Caco-2 (cell line): Measurements from ENCODE around the gene PPP1R13B. TPM values are rescaled to one million over a fixed set of nuclear protein-coding genes. Genes with fewer than 3 reads are reported as not detected.

Experiments
- BruUV-seq: library from RNA; stranded (reverse); fragments of 400-500 nt; replicated peaks from 2 replicates; lab custom pipeline; 2021; lab: Mats Ljungman, UMichigan
- CTCF ChIA-PET: fragments of 300-600 bp; sonication (Branson Sonifier 250); formaldehyde crosslinking; loops from one replicate; lab custom pipeline; 2022; ENCODE audit warnings: antibody characterized with exemption; lab: Charles Lee
- POLR2A ChIA-PET: fragments of 300-600 bp; sonication (Branson Sonifier 250); formaldehyde crosslinking; loops from one replicate; lab custom pipeline; 2022; ENCODE audit warnings: antibody characterized with exemption; lab: Charles Lee
- DNase-seq, 2 experiments: peaks; one replicate each; pipeline versions ENCODE4 v3.0.0 to v3.0.0-alpha.2; 2020 to 2022
- H3K27me3 ChIP-seq: replicated peaks from 2 replicates; pipeline ENCODE4 v1.6.0; 2011; ENCODE audit warnings: low read length; ENCODE audit not compliant: control insufficient read depth, insufficient read depth
- H3K36me3 ChIP-seq: 2 replicates; pipeline ENCODE4 v1.5.1; 2011; ENCODE audit warnings: low read length; ENCODE audit not compliant: control insufficient read depth, insufficient read depth
- H3K4me1 ChIP-seq: fragments of 250-450 bp; sonication (Bioruptor Pico); 2 replicates; pipeline ENCODE4 v1.5.1; 2020; ENCODE audit warnings: mild to moderate bottlenecking
- H3K4me3 ChIP-seq: 2 replicates; pipeline ENCODE4 v1.5.1; 2011; ENCODE audit warnings: low read depth, mild to moderate bottlenecking, control low read depth, low read length
- H3K9me3 ChIP-seq: fragments of 250-450 bp; sonication (Bioruptor Pico); 2 replicates; pipeline ENCODE4 v1.5.1; 2020; ENCODE audit warnings: mild to moderate bottlenecking, moderate library complexity
- H3K27ac Mint-ChIP-seq: one replicate; pipeline ENCODE4 v1.8.0; 2022; ENCODE audit warnings: mixed read lengths; ENCODE audit not compliant: unreplicated experiment
- H3K27me3 Mint-ChIP-seq: one replicate; pipeline ENCODE4 v1.8.0; 2022; ENCODE audit warnings: mixed read lengths; ENCODE audit not compliant: insufficient read depth, unreplicated experiment
- H3K36me3 Mint-ChIP-seq: one replicate; pipeline ENCODE4 v1.8.0; 2022; ENCODE audit warnings: mild to moderate bottlenecking, mixed read lengths; ENCODE audit not compliant: insufficient read depth, unreplicated experiment
- H3K4me1 Mint-ChIP-seq: one replicate; pipeline ENCODE4 v1.8.0; 2022; ENCODE audit warnings: low read depth, mixed read lengths; ENCODE audit not compliant: unreplicated experiment
- H3K4me3 Mint-ChIP-seq: one replicate; pipeline ENCODE4 v1.8.0; 2022; ENCODE audit warnings: mild to moderate bottlenecking, moderate library complexity, mixed read lengths; ENCODE audit not compliant: unreplicated experiment
- H3K9me3 Mint-ChIP-seq: one replicate; pipeline ENCODE4 v1.8.0; 2022; ENCODE audit warnings: mixed read lengths; ENCODE audit not compliant: unreplicated experiment
- intact Hi-C: fragments of 100-400 bp; cut with micrococcal nuclease; formaldehyde crosslinking; loops from one replicate; pipeline ENCODE4 v1.10.0; 2022; ENCODE audit not compliant: unreplicated experiment
- total RNA-seq: library from RNA; stranded (reverse); gene quantifications from 2 replicates; pipeline ENCODE4 v1.2.3, GENCODE V29; 2022
- TF ChIP-seq, protein P1 (sequence below), 2 experiments: fragments of 200-600 bp in 1 of 2; IDR thresholded peaks; 1 replicate in 1 of 2; 2 replicates in 1 of 2; pipeline versions ENCODE4 v1.5.1 to v1.8.0; 2011 to 2022; ENCODE audit warnings: antibody characterized with exemption in 1 of 2, control low read depth in 1 of 2, inconsistent platforms in 1 of 2, low read depth in 1 of 2, low read length in 1 of 2, mild to moderate bottlenecking in 1 of 2, moderate library complexity in 1 of 2; ENCODE audit not compliant: insufficient read depth in 1 of 2, severe bottlenecking in 1 of 2, unreplicated experiment in 1 of 2

PPP1R13B gene
- total RNA-seq, 1 experiment from 2014 or later: 15.8 TPM

DNA sequence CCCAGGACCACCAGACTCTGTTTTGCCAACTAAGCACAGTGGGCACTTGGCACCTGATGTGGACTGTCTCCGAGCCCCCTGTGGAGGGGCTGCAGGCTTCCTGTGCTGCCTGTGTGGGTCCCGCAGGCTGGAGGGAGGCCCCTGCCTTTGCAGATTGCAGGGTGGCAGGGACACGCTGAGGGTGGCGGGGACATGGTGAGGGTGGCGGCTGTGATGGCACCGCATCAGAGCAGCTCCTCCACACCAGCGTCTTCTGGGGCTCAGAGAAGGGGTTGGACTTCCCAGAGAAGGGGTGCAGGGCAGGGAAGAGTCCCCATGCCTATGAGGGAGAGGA lies 123.7 kb downstream of the PPP1R13B start:
- Histone ChIP-seq H3K4me3 (no peak overlapping the region), H3K4me1 (no peaks in the 10 kb centered on the region), H3K27me3 (no peaks in the 10 kb centered on the region), H3K36me3 (peaks cover 3% of the 10 kb centered on the region; the same call in 1 of the 2 replicates), H3K9me3 (no peaks in the 10 kb centered on the region)
- POLR2A ChIA-PET: no interaction called here
- DNase-seq: no peak
- Mint-ChIP-seq H3K4me3 (no peak overlapping the region), H3K27me3 (no peaks in the 10 kb centered on the region), H3K9me3 (no peaks in the 10 kb centered on the region), H3K27ac (no peak overlapping the region), H3K36me3 (peaks cover 12% of the 10 kb centered on the region), H3K4me1 (no peaks in the 10 kb centered on the region)
- TF ChIP-seq, protein P1, sequence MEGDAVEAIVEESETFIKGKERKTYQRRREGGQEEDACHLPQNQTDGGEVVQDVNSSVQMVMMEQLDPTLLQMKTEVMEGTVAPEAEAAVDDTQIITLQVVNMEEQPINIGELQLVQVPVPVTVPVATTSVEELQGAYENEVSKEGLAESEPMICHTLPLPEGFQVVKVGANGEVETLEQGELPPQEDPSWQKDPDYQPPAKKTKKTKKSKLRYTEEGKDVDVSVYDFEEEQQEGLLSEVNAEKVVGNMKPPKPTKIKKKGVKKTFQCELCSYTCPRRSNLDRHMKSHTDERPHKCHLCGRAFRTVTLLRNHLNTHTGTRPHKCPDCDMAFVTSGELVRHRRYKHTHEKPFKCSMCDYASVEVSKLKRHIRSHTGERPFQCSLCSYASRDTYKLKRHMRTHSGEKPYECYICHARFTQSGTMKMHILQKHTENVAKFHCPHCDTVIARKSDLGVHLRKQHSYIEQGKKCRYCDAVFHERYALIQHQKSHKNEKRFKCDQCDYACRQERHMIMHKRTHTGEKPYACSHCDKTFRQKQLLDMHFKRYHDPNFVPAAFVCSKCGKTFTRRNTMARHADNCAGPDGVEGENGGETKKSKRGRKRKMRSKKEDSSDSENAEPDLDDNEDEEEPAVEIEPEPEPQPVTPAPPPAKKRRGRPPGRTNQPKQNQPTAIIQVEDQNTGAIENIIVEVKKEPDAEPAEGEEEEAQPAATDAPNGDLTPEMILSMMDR (IDR thresholded peaks at IDR 0.05; ENCODE audit: insufficient read depth in 1 of 2, low read depth in 1 of 2, low read length in 1 of 2, severe bottlenecking in 1 of 2, unreplicated experiment in 1 of 2): no peak
- no TSS peak for BruUV-seq
- CTCF ChIA-PET: no interaction called here
- intact Hi-C loops: no loop called here

DNA sequence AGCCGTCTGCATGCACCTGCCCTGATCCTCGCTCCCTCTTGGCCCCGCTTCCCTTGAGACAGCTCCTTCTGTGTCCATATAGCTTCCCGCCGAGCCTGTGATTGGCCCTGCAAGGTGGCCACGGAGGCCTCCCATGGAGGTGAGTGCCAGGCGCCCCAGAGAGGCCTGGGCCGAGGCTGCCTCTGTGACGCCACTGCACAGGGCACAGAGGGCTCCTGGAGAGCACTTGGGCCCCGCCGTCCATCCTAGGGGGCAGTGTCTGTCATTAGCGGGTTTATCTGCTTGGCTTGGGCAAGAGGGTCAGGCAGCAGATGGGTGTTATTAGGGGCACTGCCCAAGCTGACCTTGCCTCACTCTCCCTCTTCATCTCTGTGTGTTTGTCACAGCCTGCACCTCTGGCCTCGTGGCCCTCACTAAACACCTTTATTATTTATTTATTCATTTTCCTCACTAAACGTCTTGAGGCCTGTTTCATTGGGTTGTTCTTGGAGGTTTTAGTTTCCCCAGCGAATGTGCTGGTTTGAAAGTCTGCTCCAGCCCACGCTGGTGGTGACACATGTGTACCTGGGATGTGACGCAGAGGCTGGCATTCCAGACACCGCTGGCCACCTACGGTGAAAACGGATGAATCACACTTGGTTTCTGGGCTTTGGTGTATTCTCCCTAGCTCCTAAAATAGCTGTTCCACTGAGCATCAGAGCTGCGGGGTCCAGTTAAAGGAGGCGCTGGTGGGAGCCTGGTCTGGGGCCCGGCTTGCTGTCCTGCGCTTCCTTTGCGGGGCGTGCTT lies 125.8 kb downstream of the PPP1R13B start:
- intact Hi-C loops: no loop called here
- no TSS peak for BruUV-seq

DNA sequence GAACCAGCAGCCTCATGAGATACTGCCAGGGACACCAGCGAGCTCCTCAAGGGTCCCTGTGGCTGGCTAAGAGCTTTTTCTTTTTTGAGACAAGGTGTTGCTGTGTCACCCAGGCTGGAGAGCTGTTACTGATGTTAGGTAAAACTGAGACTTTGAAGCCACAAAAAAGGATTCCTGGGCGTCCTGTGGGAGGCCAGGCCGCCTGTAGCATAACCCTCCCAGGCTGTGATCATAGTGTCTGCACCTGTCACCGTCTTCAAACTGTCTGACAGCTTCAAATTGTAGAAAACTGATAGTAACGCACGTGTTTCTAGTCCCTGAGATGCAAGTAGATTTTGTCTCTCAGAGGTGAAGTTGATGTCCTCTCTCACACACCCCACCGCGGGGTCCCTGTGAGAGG lies 127.6 kb downstream of the PPP1R13B start:
- ChIA-PET POLR2A (no interaction called here), CTCF (interaction anchor here (0.6 kb wide), 1 partner anchor 26 kb away, joined by 7 read pairs; no protein-coding TSS in a partner anchor)
- TF ChIP-seq, protein P1 (IDR thresholded peaks at IDR 0.05; ENCODE audit: insufficient read depth in 1 of 2, low read depth in 1 of 2, low read length in 1 of 2, severe bottlenecking in 1 of 2, unreplicated experiment in 1 of 2): no peak
- H3K9me3 ChIP-seq: no peaks in the 10 kb centered on the region
- Mint-ChIP-seq H3K36me3 (peaks cover 17% of the 10 kb centered on the region), H3K4me3 (no peak overlapping the region), H3K27ac (no peak overlapping the region), H3K9me3 (no peaks in the 10 kb centered on the region), H3K27me3 (no peaks in the 10 kb centered on the region), H3K4me1 (peaks cover 9% of the 10 kb centered on the region)
- no peak overlapping the region for H3K4me3 ChIP-seq
- BruUV-seq: no TSS peak
- H3K36me3 ChIP-seq: 0 out of 2 replicates have a peak, but pooled peaks cover 1% of the 10 kb centered on the region
- DNase-seq: no peak
- H3K27me3 ChIP-seq: no peaks in the 10 kb centered on the region
- intact Hi-C loops: no loop called here
- no peaks in the 10 kb centered on the region for H3K4me1 ChIP-seq

More for the DNA sequence above, 125.8 kb downstream of the PPP1R13B start:
- ChIA-PET CTCF (no interaction called here), POLR2A (no interaction called here)
- no peak overlapping the region for H3K4me3 ChIP-seq
- Mint-ChIP-seq H3K27me3 (no peaks in the 10 kb centered on the region), H3K4me3 (no peak overlapping the region), H3K36me3 (peaks cover 7% of the 10 kb centered on the region), H3K4me1 (peaks cover 9% of the 10 kb centered on the region), H3K27ac (no peak overlapping the region), H3K9me3 (no peaks in the 10 kb centered on the region)
- H3K36me3 ChIP-seq: peaks cover 3% of the 10 kb centered on the region; the same call in 1 of the 2 replicates
- H3K4me1 ChIP-seq: no peaks in the 10 kb centered on the region
- DNase-seq: no peak
- TF ChIP-seq, protein P1 (IDR thresholded peaks at IDR 0.05; ENCODE audit: insufficient read depth in 1 of 2, low read depth in 1 of 2, low read length in 1 of 2, severe bottlenecking in 1 of 2, unreplicated experiment in 1 of 2): no peak
- H3K9me3 ChIP-seq: no peaks in the 10 kb centered on the region
- no peaks in the 10 kb centered on the region for H3K27me3 ChIP-seq
